ENCODE data around the gene DHX9. TPM values are rescaled to one million over a fixed set of nuclear protein-coding genes. Genes with fewer than 3 reads are reported as not detected.
A peak's percentile ranks its signal among the peaks of the same experiment; 100 is the strongest.
"Not testable (repeated sequence)": the region's sequence is repeated elsewhere in the genome, so short reads cannot be mapped to it uniquely, and the experiment has no call there.

Gene DHX9
- polyA plus RNA-seq, 2 of the 4 experiments (the other 2 are of a cell fraction) = 205 to 247 TPM

DNA sequence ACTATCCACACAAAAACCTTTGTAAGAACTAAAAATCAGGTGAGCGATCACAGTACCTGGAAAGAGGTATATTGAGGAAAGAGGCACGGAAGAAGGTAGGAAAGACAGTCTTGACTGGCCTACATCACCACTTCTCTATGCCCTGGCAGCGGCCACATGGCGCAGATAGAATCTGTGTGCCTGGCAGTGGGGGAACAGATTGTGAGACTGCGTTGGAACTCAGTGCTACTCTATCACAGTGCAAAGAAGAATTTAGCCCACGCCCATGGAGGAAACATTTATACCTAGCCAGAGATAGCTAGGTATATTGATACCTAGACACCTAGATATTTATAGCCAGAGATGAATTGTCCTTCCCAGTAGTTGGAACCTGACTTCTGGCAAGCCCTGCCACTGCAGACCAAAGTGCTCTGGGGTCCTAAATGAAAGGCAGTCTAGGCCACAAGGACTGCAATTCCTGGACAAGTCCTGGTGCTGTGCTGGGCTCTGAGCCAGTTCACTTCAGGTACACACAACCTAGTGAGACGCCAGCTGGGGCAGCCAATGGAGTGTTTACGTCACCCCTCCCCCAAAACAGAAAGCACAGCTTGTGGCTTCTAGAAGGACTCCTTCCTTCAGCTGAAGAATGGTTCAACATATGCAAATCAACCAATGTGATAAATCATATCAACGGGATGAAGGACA, 51.9 kb downstream of the DHX9 start:
- Histone ChIP-seq H3K4me1 (peaks cover 5% of the 10 kb centered on the region; the same call in 1 of the 3 replicates), H3K4me3 (no peak overlapping the region), H3K27ac (no peak overlapping the region), H3K9me3 (peaks cover 11% of the 10 kb centered on the region; the same call in 2 of the 3 replicates), H3K4me2 (no peak overlapping the region)
- ATAC-seq = peak; percentile 36 to 45; a peak in 4 of 6 replicates
- TF ChIP-seq KDM5A (IDR thresholded peaks at IDR 0.05) (no peak), CHD2 (IDR thresholded peaks at IDR 0.05; ENCODE audit: low read length, partially characterized antibody) (no peak), RARB (CRISPR knock-in tag; IDR thresholded peaks at IDR 0.05) (no peak), POLR2A (IDR thresholded peaks at IDR 0.05; ENCODE audit: low read length) (no peak), RCOR1 (IDR thresholded peaks at IDR 0.05; ENCODE audit: low read depth, low read length) (no peak), EHMT2 (IDR thresholded peaks at IDR 0.05; ENCODE audit: low read depth) (no peak), MAFK (IDR thresholded peaks at IDR 0.05; ENCODE audit: partially characterized antibody) (no peak), PHF8 (IDR thresholded peaks at IDR 0.05; ENCODE audit: borderline replicate concordance, low read depth) (no peak), HOXA7 (CRISPR knock-in tag; IDR thresholded peaks at IDR 0.05) (no peak), TFCP2L1 (CRISPR knock-in tag; IDR thresholded peaks at IDR 0.05) (no peak), CHD4 (IDR thresholded peaks at IDR 0.05; ENCODE audit: borderline replicate concordance) (no peak), RNF2 (IDR thresholded peaks at IDR 0.05; ENCODE audit: borderline replicate concordance, low read depth) (no peak)
- TF ChIP-seq, protein P1, sequence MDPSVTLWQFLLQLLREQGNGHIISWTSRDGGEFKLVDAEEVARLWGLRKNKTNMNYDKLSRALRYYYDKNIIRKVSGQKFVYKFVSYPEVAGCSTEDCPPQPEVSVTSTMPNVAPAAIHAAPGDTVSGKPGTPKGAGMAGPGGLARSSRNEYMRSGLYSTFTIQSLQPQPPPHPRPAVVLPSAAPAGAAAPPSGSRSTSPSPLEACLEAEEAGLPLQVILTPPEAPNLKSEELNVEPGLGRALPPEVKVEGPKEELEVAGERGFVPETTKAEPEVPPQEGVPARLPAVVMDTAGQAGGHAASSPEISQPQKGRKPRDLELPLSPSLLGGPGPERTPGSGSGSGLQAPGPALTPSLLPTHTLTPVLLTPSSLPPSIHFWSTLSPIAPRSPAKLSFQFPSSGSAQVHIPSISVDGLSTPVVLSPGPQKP (IDR thresholded peaks at IDR 0.05; ENCODE audit: low read depth, low read length) = no peak
- TF ChIP-seq, protein P2, sequence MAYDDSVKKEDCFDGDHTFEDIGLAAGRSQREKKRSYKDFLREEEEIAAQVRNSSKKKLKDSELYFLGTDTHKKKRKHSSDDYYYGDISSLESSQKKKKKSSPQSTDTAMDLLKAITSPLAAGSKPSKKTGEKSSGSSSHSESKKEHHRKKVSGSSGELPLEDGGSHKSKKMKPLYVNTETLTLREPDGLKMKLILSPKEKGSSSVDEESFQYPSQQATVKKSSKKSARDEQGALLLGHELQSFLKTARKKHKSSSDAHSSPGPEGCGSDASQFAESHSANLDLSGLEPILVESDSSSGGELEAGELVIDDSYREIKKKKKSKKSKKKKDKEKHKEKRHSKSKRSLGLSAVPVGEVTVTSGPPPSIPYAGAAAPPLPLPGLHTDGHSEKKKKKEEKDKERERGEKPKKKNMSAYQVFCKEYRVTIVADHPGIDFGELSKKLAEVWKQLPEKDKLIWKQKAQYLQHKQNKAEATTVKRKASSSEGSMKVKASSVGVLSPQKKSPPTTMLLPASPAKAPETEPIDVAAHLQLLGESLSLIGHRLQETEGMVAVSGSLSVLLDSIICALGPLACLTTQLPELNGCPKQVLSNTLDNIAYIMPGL (CRISPR knock-in tag; IDR thresholded peaks at IDR 0.05; ENCODE audit: borderline replicate concordance) = no peak
- TF ChIP-seq, protein P3, sequence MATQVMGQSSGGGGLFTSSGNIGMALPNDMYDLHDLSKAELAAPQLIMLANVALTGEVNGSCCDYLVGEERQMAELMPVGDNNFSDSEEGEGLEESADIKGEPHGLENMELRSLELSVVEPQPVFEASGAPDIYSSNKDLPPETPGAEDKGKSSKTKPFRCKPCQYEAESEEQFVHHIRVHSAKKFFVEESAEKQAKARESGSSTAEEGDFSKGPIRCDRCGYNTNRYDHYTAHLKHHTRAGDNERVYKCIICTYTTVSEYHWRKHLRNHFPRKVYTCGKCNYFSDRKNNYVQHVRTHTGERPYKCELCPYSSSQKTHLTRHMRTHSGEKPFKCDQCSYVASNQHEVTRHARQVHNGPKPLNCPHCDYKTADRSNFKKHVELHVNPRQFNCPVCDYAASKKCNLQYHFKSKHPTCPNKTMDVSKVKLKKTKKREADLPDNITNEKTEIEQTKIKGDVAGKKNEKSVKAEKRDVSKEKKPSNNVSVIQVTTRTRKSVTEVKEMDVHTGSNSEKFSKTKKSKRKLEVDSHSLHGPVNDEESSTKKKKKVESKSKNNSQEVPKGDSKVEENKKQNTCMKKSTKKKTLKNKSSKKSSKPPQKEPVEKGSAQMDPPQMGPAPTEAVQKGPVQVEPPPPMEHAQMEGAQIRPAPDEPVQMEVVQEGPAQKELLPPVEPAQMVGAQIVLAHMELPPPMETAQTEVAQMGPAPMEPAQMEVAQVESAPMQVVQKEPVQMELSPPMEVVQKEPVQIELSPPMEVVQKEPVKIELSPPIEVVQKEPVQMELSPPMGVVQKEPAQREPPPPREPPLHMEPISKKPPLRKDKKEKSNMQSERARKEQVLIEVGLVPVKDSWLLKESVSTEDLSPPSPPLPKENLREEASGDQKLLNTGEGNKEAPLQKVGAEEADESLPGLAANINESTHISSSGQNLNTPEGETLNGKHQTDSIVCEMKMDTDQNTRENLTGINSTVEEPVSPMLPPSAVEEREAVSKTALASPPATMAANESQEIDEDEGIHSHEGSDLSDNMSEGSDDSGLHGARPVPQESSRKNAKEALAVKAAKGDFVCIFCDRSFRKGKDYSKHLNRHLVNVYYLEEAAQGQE (IDR thresholded peaks at IDR 0.05) = no peak
- no peak for DNase-seq (ENCODE audit: low read depth in 1 of 2, low spot score in 1 of 2)
- WGBS (ENCODE audit: missing lambda C conversion rate) = 78% methylated on average over 9 of the region's 9 CpGs
- no peak for FAIRE-seq
- ChIA-PET CTCF (interaction anchor here (0.6 kb wide), 1 partner anchor 16 kb away, joined by 3 read pairs; no protein-coding TSS in a partner anchor), POLR2A (no interaction called here)

DNA sequence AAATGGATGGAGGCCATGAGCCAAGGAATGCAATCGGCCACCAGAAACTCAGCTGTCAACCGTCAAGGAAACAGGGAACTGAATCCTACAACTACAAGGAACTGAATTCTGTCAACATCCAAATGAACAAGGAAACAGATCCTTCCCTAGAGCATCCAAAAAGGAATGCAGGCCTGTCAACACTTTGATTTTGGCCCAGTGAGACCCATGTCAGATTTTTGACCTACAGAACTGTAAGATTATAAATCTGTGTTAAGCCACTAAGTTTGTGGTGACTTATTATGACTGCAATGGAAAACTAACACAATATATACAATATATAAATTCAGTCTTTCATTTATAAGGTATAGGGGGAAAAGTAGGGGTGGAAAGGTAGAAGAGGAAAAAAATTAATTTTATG, 58.5 kb downstream of the DHX9 start:
- ChIA-PET POLR2A (no interaction called here), CTCF (no interaction called here)
- no peak overlapping the region for H3K4me3 ChIP-seq
- peaks cover 5% of the 10 kb centered on the region; the same call in 1 of the 3 replicates for H3K4me1 ChIP-seq
- 76% methylated on average over 2 of the region's 2 CpGs for WGBS (ENCODE audit: missing lambda C conversion rate)
- H3K27ac ChIP-seq = no peak overlapping the region
- no peak for ATAC-seq
- no peak overlapping the region for H3K4me2 ChIP-seq
- TF ChIP-seq TFCP2L1 (CRISPR knock-in tag; IDR thresholded peaks at IDR 0.05) (no peak), RCOR1 (IDR thresholded peaks at IDR 0.05; ENCODE audit: low read depth, low read length) (no peak)
- TF ChIP-seq, protein P3 (IDR thresholded peaks at IDR 0.05) = no peak
- H3K9me3 ChIP-seq = peaks cover 9% of the 10 kb centered on the region; the same call in 2 of the 3 replicates
- no peak for FAIRE-seq
- DNase-seq (ENCODE audit: low read depth in 1 of 2, low spot score in 1 of 2) = no peak

DNA sequence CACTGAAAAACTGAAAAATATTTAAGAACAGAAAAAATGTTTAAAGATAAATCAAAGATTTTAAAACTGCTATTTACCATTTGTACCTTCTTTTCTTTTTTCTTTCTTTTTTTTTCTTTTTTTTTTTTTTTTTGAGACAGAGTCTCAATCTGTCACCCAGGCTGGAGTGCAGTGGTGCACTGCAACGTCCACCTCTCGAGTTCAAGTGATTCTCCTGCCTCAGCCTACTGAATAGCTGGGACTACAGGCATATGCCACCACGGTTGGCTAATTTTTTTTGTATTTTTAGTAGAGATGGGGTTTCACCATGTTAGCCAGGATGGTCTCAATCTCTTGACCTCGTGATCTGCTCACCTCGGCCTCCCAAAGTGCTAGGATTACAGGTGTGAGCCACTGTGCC, 62.8 kb downstream of the DHX9 start:
- CTCF ChIA-PET; DNase-seq (ENCODE audit: low read depth in 1 of 2, low spot score in 1 of 2); H3K4me1 ChIP-seq; H3K4me3 ChIP-seq; POLR2A ChIA-PET; H3K9me3 ChIP-seq; ATAC-seq; H3K4me2 ChIP-seq; H3K27ac ChIP-seq; FAIRE-seq: not testable (repeated sequence)
- 73% methylated on average over 5 of the region's 5 CpGs for WGBS (ENCODE audit: missing lambda C conversion rate)
